GM13976 (cell line): ENCODE results near the gene DHCR24.

ENCODE experiments used
- DNase-seq: peaks from one replicate; pipeline ENCODE4 v3.0.0; 2012; ENCODE audit warnings: low spot score
- CTCF ChIP-seq: IDR thresholded peaks from 2 replicates; pipeline ENCODE4 v1.5.1; 2012; ENCODE audit warnings: borderline replicate concordance, mild to moderate bottlenecking; ENCODE audit not compliant: insufficient read depth; ENCODE audit errors: extremely low read depth, missing control alignments, control extremely low read depth
- in situ Hi-C: fragments of 300-500 bp; cut with MboI; formaldehyde crosslinking; loops from one replicate; pipeline ENCODE4 v1.12.0; 2022; ENCODE audit warnings: low sequenced_read_pairs, mixed read lengths, inconsistent platforms; ENCODE audit not compliant: unreplicated experiment

The DHCR24 gene

GRCh38 chr1:54879872-54880271 is 7.1 kb downstream of the DHCR24 start:
- in situ Hi-C loops, result no loop called here
- no peak for DNase-seq

GRCh38 chr1:54876814-54877213 is 10.2 kb downstream of the DHCR24 start:
- in situ Hi-C loops, result no loop called here
- TF ChIP-seq CTCF, result no peak
- DNase-seq, result no peak

More at GRCh38 chr1:54879872-54880271, 7.1 kb downstream of the DHCR24 start:
- TF ChIP-seq CTCF, result no peak

- DNase-seq, result no peak
- no peak for TF ChIP-seq CTCF
- in situ Hi-C loops, result no loop called here
Observed at GRCh38 chr1:54875000-54875399, 12.0 kb downstream of the DHCR24 start.

GRCh38 chr1:54874079-54874830 is 12.7 kb downstream of the DHCR24 start:
- DNase-seq, result no peak
- no peak for TF ChIP-seq CTCF
- in situ Hi-C loops, result no loop called here

GRCh38 chr1:54872036-54872331 is 15.0 kb downstream of the DHCR24 start:
- DNase-seq, result no peak
- in situ Hi-C loops, result no loop called here
- TF ChIP-seq CTCF, result no peak

GRCh38 chr1:54871275-54872035 is 15.5 kb downstream of the DHCR24 start:
- no peak for DNase-seq
- in situ Hi-C loops, result no loop called here
- no peak for TF ChIP-seq CTCF

GRCh38 chr1:54870869-54871268 is 16.1 kb downstream of the DHCR24 start:
- no peak for TF ChIP-seq CTCF
- in situ Hi-C loops, result no loop called here
- no peak for DNase-seq
